Mucosa of rectum (tissue), 2 donors: ENCODE measurements around the gene ADGRB2.
"Not testable (repeated sequence)": the region's sequence is repeated elsewhere in the genome, so short reads cannot be mapped to it uniquely, and the experiment has no call there.

Source experiments
- H3K27ac ChIP-seq, 2 donors: one replicate each; pipeline ENCODE4 v1.7.0; 2013; ENCODE audit warnings: inconsistent platforms in 2 of 2, low read depth in 2 of 2, low read length in 2 of 2
- H3K27me3 ChIP-seq, 2 donors: one replicate each; pipeline ENCODE4 v1.7.0; 2013; ENCODE audit warnings: low read length in 2 of 2; ENCODE audit not compliant: control insufficient read depth in 2 of 2, insufficient read depth in 2 of 2
- H3K36me3 ChIP-seq, 2 donors: one replicate each; pipeline ENCODE4 v1.7.0; 2013; ENCODE audit warnings: low read length in 2 of 2; ENCODE audit not compliant: control insufficient read depth in 2 of 2, insufficient read depth in 2 of 2
- H3K4me1 ChIP-seq, 2 donors: one replicate each; pipeline ENCODE4 v1.7.0; 2013; ENCODE audit warnings: low read length in 2 of 2, mild to moderate bottlenecking in 1 of 2; ENCODE audit not compliant: control insufficient read depth in 2 of 2, insufficient read depth in 2 of 2
- H3K4me3 ChIP-seq, 2 donors: one replicate each; pipeline ENCODE4 v1.7.0; 2013; ENCODE audit warnings: low read length in 2 of 2
- H3K9ac ChIP-seq, 2 donors: one replicate each; pipeline ENCODE4 v1.7.0; 2013; ENCODE audit warnings: low read length in 2 of 2, low read depth in 1 of 2, mild to moderate bottlenecking in 1 of 2
- H3K9me3 ChIP-seq, 2 donors: one replicate each; pipeline ENCODE4 v1.7.0; 2013; ENCODE audit warnings: low read length in 2 of 2; ENCODE audit not compliant: control insufficient read depth in 2 of 2
- donor health status: healthy.
- donor health status: Normal muscosa, but diverticular disease.

The ADGRB2 gene

DNA sequence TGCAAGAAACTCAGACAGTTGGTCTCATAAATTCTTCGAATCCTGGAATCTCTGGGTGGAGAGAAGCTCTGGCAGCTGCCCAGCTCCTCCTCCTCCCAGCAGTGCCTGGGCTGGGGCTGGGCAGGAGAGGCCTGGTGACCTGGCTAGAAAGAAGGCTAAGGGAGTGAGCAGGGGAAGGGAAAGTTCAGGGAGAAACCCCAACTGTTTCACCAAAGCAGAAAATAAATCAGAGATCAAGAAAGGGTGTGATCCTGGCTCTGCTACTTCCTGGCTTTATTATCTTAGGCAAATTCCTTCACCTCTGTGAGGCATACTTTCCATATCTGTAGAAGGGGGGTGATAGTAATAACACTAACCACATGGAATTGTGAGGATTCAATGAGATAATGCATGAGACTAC, 51.5 kb downstream of the ADGRB2 start:
- peaks cover 6 to 10% of the 10 kb centered on the region in 2 donors for H3K27me3 ChIP-seq
- H3K4me3 ChIP-seq: no peak overlapping the region
- peak overlapping the region; percentile 10 to 60 for H3K27ac ChIP-seq
- no peaks in the 10 kb centered on the region for H3K9me3 ChIP-seq
- H3K9ac ChIP-seq: peak overlapping the region in 1 of 2 donors; percentile 12
- H3K4me1 ChIP-seq: peaks cover 12 to 36% of the 10 kb centered on the region in 2 donors
- no peaks in the 10 kb centered on the region for H3K36me3 ChIP-seq

DNA sequence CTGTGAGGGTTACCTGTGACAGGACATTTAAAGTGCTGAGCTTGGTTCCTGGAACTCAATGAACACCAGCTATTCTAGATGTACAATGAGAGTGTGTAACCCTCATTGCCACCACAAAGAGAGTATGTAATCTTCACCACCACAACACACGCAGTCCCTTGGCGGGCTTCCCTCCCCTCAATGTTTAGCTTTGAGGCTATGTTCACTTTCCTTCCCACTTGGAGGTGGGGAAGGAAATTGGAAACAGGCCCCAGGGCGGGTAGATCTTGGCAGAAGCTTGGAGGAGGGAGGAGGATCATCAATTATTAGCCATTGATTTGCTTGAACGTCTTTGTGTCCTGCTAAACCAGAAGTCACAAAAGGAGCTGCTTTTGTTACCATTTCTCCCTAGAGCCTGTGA, 52.1 kb downstream of the ADGRB2 start:
- peaks cover 12 to 36% of the 10 kb centered on the region in 2 donors for H3K4me1 ChIP-seq
- H3K4me3 ChIP-seq: no peak overlapping the region
- H3K9me3 ChIP-seq: no peaks in the 10 kb centered on the region
- peak overlapping the region; percentile 10 to 60 for H3K27ac ChIP-seq
- H3K36me3 ChIP-seq: no peaks in the 10 kb centered on the region
- peak overlapping the region in 1 of 2 donors; percentile 18 for H3K9ac ChIP-seq
- H3K27me3 ChIP-seq: peaks cover 2 to 8% of the 10 kb centered on the region in 2 donors

DNA sequence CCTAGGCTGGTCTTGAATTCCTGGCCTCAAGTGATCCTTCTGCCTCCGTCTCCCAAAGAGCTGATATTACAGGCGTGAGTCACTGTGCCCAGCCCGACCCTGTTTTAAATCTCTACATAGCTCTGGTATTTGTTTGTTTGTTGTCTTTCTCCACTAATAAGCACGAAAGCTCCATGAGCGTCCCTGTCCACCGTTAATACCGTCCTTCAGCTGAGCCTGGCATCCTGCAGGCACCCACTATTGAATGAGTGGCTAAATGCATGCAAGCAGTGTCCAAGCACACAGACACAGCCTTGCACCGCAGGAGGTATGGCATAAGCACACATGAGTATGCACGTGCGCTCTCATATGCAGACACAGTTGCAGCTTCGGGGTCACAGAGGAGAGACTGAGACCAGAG, 55.8 kb downstream of the ADGRB2 start:
- Histone ChIP-seq H3K27ac (no peak overlapping the region), H3K9me3 (no peaks in the 10 kb centered on the region), H3K9ac (no peak overlapping the region), H3K36me3 (no peaks in the 10 kb centered on the region), H3K27me3 (peaks cover 3 to 10% of the 10 kb centered on the region in 2 donors), H3K4me1 (peaks cover 11 to 28% of the 10 kb centered on the region in 2 donors), H3K4me3 (no peak overlapping the region)

DNA sequence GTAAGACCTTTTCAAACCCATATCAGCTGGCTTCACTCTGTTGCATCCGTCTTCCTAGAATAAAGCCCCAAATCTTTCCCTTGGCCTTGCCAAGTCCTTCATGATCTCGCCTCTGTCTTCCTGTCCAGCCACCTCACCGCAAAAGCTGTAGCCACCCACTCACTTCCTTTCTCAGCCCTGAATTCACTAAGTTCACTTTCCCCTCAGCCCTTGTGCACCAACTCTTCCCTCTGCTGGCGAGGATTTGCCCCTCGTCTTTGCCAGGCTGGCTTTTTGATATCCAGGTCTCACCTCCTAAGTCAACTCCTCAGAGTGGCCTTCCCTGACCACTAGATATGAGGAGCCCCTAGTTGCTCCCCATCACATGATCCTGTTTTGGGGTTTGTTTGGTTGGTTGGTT, 56.4 kb downstream of the ADGRB2 start:
- Histone ChIP-seq H3K27ac (no peak overlapping the region), H3K9me3 (no peaks in the 10 kb centered on the region), H3K9ac (no peak overlapping the region), H3K4me3 (no peak overlapping the region), H3K27me3 (peaks cover 3 to 10% of the 10 kb centered on the region in 2 donors), H3K36me3 (no peaks in the 10 kb centered on the region), H3K4me1 (peaks cover 14 to 22% of the 10 kb centered on the region in 2 donors)

DNA sequence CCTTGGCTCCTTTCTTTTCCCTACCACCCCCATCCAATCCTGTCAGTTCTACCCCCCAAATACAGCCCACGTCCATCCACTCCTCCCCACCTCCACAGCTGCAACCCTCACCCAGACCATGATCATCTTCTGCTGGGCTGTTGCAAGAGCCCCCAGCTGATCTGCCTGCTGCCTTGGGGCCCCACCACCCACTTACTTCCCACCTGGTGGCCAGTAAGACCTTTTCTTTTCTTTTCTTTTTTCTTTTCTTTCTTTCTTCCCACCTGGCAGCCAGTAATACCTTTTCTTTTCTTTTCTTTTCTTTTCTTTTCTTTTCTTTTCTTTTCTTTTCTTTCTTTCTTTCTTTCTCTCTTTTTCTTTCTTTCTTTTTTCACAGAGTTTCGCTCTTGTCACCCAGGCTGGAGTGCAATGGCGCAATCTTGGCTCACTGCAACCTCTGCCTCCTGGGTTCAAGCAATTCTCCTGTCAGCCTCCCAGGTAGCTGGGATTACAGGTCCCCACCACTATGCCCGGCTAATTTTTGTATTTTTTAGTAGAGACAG, 57.0 kb downstream of the ADGRB2 start:
- H3K27me3 ChIP-seq, H3K9me3 ChIP-seq, H3K4me3 ChIP-seq, H3K27ac ChIP-seq, H3K36me3 ChIP-seq, H3K9ac ChIP-seq: not testable (repeated sequence)
- H3K4me1 ChIP-seq: peaks cover 13 to 16% of the 10 kb centered on the region in 2 donors

DNA sequence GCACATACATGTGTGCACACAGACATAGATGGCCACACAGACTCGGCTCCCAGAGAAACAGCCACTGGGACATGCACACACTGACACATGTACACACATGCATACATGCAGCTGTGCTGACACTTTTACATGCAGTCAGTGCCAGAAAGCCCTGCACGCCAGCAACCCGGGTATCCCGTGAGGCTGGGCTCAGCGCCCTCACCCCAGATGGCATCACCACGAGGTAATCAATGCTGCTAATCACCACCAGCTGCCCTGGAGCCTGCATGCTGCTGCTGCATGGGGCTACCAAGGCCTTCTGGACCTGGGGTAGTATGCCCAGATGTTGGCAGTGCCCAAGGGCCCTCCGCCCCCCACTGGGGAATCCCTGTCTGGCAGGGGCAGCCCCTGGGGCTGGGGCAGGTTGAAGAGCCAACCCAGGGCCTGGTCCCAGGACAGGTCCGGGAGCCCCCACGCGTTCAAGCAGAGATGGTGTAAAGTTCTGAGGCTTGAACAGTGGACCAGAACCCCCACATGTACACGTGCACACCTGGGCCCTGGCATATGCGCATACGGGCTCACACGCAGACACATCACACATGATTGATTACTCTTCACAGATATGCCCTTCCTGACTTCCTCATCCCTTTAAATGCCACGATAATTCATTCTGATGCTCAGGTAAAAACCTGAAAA, 57.6 kb downstream of the ADGRB2 start:
- Histone ChIP-seq H3K4me1 (peaks cover 13% of the 10 kb centered on the region in 2 donors), H3K27me3 (peaks cover 3 to 10% of the 10 kb centered on the region in 2 donors), H3K36me3 (no peaks in the 10 kb centered on the region), H3K9ac (no peak overlapping the region), H3K27ac (no peak overlapping the region), H3K9me3 (no peaks in the 10 kb centered on the region), H3K4me3 (no peak overlapping the region)

DNA sequence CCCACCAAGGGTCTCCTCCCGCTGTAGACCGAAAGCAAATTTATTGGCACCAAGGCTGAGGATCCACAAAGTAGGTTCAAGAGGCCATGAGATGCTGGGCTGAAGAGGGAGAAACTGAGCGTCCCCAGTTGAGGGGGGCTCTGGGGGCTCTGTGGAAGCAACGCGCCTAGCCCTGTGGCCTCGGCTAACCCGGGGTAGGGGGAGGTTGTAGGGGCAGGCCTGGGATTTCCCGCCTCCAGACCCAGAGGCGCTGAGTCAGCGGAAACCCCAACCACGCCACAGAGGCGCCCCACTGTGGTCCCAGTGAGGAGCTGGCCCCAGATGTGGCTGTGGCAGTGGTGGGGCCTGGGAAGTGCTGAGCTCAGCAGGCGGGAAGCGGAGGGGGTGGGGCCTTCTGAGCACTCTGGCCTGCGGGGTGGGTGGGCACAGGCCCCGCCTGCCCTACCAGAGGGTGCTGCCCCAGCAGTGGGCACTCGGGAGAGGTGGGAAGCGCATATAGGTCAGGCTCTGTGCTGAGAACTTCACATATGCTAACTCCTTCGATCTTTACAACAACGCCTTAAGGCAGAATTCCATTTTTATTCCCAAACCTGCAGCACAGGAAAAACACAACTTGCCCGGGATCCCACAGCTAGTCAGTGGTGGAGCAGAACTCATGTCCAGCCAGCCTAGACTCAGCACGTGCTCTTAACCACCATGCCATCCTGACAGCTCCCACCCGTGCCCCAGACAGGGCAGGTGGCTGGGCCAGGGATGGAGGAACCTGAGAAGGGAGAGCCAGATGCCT, 58.9 kb downstream of the ADGRB2 start:
- peak overlapping the region; percentile 9 to 21 for H3K9ac ChIP-seq

DNA sequence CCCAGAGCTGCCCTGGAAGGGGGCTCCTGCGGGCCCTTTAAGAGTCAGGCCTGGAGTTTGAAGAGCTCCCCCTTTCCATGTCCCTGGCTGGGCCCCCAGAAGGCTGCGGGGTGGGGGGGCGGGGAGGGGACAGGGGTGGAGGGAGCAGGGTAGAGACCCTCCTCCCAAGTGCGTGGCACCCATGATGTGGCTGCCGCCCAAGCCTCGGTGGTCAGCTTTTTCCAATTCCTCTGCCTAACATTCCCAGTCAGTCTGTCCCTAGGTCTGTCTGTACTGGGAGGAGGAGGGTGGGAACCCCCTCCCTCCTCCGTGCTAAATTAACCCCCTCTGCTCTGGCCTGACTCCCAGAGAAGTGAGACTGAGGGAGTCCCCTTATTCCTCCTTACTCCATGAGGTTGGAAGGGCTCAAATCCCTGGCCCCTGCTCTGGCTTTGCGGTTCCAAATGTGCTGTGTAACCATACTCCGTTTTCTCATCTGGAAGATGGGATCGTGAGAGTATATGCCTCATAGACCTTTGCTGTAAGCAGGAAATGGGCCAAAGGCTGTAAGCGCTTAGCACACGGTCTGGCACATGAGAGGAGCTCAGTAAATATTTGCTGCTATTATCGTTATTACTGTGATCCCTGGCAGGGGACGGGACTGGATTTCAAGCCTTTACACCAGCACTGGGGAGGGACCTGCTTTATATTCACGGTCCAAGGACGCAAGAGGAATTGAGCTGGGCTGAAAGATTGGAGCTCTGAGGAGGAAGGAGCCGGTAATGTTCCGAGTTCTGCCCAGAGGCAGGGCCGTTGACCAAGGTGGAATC, 59.7 kb downstream of the ADGRB2 start:
- Histone ChIP-seq H3K4me1 (peaks cover 21% of the 10 kb centered on the region in 2 donors), H3K27me3 (peaks cover 3 to 10% of the 10 kb centered on the region in 2 donors), H3K9me3 (no peaks in the 10 kb centered on the region), H3K36me3 (no peaks in the 10 kb centered on the region), H3K27ac (peak overlapping the region; percentile 55 to 76), H3K9ac (peak overlapping the region; percentile 9 to 21), H3K4me3 (peak overlapping the region; percentile 9 to 39)

More for the DNA sequence above, 58.9 kb downstream of the ADGRB2 start:
- Histone ChIP-seq H3K9me3 (no peaks in the 10 kb centered on the region), H3K4me3 (peak overlapping the region; percentile 9 to 39), H3K4me1 (peaks cover 17 to 21% of the 10 kb centered on the region in 2 donors), H3K36me3 (no peaks in the 10 kb centered on the region), H3K27me3 (peaks cover 3 to 10% of the 10 kb centered on the region in 2 donors), H3K27ac (peak overlapping the region; percentile 55 to 76)

DNA sequence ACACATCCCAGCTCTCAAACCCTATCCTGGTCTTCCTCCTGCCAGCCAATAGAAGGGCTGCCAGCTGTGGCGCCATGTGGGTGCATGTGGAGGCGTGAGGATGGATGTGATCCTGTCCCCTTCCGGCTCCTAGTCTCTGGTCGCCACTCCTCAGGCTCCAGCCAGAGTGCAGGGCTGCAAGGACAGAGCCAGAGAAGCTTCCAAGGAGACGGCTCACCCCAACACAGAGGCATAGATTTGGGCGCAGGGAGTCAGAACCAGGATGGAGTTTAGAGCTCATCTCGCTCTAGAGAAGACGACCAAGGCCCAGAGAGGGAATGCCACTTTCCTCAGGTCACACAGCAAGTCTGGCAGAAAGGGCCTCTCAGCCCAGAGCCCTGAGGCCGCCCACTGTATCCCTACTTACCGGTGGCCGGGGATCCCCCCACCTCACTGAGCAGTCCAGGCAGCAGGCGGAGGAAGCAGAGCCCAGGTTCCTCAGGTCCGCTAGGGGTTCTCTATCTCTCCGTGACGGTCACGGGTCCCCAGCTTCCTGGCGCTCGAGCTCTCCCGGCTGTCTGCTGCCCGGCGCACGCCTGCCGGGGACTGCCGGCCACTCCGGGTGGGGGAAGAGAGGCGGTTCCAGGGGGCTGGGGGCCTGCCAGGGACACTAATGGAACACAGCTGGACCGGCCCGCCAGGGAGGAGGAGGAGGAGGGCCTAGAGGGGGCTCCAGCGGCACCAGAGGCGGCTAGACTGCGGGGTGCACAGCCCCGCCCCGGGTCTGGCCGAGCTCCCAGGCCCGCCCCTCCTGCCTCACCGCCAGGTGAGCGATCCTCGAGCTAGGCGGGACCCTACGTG, 60.5 kb downstream of the ADGRB2 start, which contains the start of gene COL16A1:
COL16A1 (minus strand) TSS at position 587 of the 840 bp plus-strand sequence. CDS start 1,824 bp downstream, outside the sequence.
- peak within 1 kb of the TSS; percentile 55 to 76 for H3K27ac ChIP-seq
- H3K9me3 ChIP-seq: no peaks in the 10 kb centered on the region
- peaks cover 21% of the 10 kb centered on the region in 2 donors for H3K4me1 ChIP-seq

More for the DNA sequence above, 60.5 kb downstream of the ADGRB2 start, which contains the start of gene COL16A1:
- no peaks in the 10 kb centered on the region for H3K36me3 ChIP-seq
- peak within 1 kb of the TSS; percentile 9 to 21 for H3K9ac ChIP-seq
- peak within 1 kb of the TSS; percentile 49 to 63 for H3K4me3 ChIP-seq
- peaks cover 3 to 10% of the 10 kb centered on the region in 2 donors for H3K27me3 ChIP-seq
